Ishikawa (cell line): ENCODE data around the gene SNRK.

Source experiments
- CEBPB ChIP-seq: IDR thresholded peaks from 2 replicates; pipeline ENCODE4 v1.6.1; 2012
- EGR1 ChIP-seq: IDR thresholded peaks from 2 replicates; pipeline ENCODE4 v1.6.1; 2012
- FOXM1 ChIP-seq: IDR thresholded peaks from 2 replicates; pipeline ENCODE4 v1.6.1; 2012; ENCODE audit warnings: low read depth, borderline replicate concordance
- TAF1 ChIP-seq: IDR thresholded peaks from 2 replicates; pipeline ENCODE4 v1.6.1; 2012; ENCODE audit warnings: low read depth, mild to moderate bottlenecking
- YY1 ChIP-seq: IDR thresholded peaks from 2 replicates; pipeline ENCODE4 v1.6.1; 2012; ENCODE audit warnings: low read depth
- ZBTB7A ChIP-seq: IDR thresholded peaks from 2 replicates; pipeline ENCODE4 v1.6.1; 2012; ENCODE audit warnings: low read depth
- TF ChIP-seq, protein P1 (sequence below): IDR thresholded peaks from 2 replicates; pipeline ENCODE4 v1.6.1; 2012
- TF ChIP-seq, protein P2 (sequence below): IDR thresholded peaks from 2 replicates; pipeline ENCODE4 v1.6.1; 2012
- TF ChIP-seq, protein P3 (sequence below): IDR thresholded peaks from 2 replicates; pipeline ENCODE4 v1.6.1; 2012; ENCODE audit warnings: low read depth, mild to moderate bottlenecking

DNA sequence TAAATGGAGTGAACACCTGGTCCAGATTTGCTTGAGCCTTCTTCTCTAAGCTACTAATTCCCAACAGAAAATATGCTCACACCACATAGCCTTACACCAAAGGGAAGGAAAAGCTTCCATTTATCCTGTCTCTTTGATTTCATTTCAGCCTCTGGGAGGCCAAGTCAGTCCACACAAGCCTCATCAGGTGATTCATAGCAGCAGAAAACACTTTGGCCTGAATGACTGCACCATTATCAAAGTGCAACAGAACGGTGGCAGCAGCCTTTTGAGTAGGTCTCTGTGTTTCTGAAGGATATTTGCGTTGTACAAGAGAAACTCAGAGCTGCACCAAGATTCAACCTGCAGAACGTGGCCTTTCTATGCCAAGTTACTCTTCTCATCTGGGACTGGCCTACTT lies 46.6 kb upstream of the SNRK start:
- no peak for TF ChIP-seq ZBTB7A
- TF ChIP-seq, protein P1, sequence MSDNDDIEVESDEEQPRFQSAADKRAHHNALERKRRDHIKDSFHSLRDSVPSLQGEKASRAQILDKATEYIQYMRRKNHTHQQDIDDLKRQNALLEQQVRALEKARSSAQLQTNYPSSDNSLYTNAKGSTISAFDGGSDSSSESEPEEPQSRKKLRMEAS = no peak
- TF ChIP-seq CEBPB = no peak
- TF ChIP-seq EGR1 = no peak
- no peak for TF ChIP-seq FOXM1
- TF ChIP-seq, protein P2, sequence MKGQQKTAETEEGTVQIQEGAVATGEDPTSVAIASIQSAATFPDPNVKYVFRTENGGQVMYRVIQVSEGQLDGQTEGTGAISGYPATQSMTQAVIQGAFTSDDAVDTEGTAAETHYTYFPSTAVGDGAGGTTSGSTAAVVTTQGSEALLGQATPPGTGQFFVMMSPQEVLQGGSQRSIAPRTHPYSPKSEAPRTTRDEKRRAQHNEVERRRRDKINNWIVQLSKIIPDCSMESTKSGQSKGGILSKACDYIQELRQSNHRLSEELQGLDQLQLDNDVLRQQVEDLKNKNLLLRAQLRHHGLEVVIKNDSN = no peak
- TF ChIP-seq, protein P3, sequence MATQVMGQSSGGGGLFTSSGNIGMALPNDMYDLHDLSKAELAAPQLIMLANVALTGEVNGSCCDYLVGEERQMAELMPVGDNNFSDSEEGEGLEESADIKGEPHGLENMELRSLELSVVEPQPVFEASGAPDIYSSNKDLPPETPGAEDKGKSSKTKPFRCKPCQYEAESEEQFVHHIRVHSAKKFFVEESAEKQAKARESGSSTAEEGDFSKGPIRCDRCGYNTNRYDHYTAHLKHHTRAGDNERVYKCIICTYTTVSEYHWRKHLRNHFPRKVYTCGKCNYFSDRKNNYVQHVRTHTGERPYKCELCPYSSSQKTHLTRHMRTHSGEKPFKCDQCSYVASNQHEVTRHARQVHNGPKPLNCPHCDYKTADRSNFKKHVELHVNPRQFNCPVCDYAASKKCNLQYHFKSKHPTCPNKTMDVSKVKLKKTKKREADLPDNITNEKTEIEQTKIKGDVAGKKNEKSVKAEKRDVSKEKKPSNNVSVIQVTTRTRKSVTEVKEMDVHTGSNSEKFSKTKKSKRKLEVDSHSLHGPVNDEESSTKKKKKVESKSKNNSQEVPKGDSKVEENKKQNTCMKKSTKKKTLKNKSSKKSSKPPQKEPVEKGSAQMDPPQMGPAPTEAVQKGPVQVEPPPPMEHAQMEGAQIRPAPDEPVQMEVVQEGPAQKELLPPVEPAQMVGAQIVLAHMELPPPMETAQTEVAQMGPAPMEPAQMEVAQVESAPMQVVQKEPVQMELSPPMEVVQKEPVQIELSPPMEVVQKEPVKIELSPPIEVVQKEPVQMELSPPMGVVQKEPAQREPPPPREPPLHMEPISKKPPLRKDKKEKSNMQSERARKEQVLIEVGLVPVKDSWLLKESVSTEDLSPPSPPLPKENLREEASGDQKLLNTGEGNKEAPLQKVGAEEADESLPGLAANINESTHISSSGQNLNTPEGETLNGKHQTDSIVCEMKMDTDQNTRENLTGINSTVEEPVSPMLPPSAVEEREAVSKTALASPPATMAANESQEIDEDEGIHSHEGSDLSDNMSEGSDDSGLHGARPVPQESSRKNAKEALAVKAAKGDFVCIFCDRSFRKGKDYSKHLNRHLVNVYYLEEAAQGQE = no peak
- no peak for TF ChIP-seq YY1
- TF ChIP-seq TAF1 = no peak
